HS-27A (cell line): ENCODE results near the gene NPR1.
"Not testable (repeated sequence)": the region's sequence is repeated elsewhere in the genome, so short reads cannot be mapped to it uniquely, and the experiment has no call there.

Source experiments
- DNase-seq: peaks from one replicate; pipeline ENCODE4 v3.0.0-alpha.2; 2012; ENCODE audit warnings: low read depth, missing footprints

Gene NPR1

DNA sequence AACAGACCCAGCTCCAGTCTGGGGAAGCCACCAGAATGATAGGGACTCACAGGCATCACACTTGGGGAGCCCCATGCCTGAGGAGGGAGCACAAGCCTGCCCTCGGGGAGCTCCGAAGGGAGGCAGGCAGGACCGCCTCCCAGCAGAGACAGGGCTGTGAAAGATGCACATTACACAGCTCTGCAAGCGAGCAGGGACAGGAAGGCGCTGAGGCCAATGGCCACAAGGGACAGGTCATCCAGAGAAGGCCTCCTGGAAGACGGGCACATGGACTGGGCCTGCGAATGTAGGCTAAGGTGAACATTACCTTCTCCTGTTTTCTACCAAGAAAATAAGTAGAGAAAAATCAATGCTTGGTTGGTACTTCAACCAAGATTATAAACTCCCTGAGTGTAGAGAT lies 4.2 kb downstream of the NPR1 start:
- DNase-seq: no peak

DNA sequence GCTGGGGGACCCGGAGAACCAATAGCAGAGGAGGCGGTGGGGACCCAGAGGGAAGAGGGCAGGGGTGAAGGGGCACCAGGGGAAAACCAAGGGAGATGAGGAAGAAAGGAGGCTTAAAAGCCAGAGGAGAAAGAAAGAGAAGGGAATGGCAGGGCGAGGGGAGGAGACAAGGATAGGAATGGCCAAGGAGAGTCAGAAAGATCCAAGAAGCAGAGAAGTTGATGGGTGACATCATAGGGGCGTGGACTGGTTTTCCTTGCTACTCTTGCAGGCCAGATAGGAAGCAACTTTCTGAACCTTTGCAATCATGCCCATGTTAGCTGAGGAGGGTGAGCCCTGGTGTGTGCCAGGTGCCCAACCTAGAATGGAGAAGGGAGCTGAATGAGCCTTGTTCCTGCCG lies 5.4 kb downstream of the NPR1 start:
- DNase-seq: no peak

DNA sequence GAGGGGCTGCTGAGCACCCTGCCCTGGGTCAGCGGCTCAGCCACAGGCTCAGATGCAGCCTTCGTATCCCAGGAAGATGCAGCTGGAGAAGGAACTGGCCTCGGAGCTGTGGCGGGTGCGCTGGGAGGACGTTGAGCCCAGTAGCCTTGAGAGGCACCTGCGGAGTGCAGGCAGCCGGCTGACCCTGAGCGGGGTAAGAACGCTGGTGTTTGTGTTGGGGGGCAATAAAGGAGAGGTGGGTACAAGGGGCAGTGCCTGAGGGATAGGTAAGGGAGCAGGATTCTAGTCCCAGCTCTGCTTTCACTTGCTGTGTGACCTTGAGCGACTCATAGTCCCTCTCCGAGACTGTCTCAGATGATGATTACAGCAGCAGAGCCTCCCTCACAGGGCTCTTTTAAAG lies 6.4 kb downstream of the NPR1 start:
- no peak for DNase-seq

DNA sequence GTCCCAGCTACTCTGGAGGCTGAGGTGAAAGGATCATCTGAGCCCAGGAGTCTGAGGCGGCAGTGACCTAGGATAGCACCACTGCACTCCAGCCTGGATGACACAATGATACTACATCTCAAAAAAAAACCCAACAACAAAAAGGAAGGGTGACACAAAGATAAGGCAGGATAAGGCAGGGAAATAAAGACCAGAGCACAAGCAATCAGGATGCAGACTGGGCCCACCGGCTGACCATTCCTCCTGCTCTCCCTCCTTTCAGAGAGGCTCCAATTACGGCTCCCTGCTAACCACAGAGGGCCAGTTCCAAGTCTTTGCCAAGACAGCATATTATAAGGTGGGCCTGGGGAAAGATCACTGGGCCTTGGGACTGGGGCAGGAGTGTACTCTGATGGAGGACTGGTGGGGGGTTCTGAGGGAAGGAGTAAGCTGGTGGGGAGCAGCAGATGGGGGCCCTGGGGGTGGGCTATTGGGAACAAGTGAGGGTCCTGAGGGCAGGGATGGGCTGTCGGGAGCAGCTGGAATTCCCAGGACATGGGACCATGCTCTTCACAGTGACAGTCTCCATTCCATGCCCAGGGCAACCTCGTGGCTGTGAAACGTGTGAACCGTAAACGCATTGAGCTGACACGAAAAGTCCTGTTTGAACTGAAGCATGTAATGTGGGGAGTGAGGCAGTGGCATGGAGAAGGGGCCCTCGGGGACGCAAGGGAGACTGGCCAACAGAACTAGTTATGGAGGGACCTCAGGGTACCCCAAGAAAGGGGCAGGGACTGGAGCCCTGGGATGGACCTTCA lies 7.3 kb downstream of the NPR1 start:
- DNase-seq: no peak

DNA sequence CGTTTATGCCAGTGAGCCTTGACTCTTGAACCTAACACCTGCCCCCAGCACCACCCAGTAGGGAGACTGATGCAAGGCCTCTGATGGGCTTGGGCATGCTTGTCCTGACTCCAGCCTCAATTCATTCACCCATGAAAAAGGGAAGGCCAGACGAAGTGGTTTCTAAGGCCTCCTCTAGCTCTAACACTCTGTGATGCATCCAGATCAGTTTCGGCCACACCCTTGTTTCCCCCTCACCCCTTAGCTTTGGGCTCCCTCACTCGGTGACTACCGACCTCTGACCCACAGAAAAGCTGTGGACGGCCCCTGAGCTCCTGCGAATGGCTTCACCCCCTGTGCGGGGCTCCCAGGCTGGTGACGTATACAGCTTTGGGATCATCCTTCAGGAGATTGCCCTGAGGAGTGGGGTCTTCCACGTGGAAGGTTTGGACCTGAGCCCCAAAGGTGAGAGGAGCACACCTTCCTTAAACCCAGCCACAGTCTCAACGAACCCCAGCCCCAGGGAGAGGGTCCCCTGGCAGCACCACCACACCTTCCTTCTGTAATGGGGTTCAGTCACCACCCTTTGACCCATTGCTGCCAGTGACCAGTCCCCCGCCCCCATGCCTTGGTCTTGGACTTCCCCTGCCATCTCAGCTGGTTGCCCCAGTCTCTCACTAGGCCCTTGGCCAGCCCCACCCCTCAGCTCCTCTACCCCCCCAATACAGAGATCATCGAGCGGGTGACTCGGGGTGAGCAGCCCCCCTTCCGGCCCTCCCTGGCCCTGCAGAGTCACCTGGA lies 9.0 kb downstream of the NPR1 start:
- no peak for DNase-seq

DNA sequence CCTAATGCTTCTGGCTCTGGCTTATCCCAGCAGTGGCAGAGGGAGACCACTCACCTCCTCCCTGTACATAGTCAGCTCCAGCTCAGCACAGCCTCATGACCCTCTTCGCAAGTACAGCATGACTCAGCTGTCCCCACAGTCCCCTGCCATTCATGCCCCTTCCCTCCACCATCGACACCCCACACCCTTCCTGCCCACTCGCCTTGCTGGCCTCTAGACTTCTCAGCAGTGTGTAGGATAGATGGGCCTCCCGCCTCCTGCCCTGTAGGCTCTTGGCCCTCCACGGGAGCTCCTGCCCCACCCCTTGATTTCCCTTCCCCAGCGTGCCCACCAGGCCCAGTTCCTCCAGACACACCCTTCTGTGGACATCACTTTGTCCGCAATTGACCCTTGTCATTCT lies 9.8 kb downstream of the NPR1 start:
- no peak for DNase-seq

DNA sequence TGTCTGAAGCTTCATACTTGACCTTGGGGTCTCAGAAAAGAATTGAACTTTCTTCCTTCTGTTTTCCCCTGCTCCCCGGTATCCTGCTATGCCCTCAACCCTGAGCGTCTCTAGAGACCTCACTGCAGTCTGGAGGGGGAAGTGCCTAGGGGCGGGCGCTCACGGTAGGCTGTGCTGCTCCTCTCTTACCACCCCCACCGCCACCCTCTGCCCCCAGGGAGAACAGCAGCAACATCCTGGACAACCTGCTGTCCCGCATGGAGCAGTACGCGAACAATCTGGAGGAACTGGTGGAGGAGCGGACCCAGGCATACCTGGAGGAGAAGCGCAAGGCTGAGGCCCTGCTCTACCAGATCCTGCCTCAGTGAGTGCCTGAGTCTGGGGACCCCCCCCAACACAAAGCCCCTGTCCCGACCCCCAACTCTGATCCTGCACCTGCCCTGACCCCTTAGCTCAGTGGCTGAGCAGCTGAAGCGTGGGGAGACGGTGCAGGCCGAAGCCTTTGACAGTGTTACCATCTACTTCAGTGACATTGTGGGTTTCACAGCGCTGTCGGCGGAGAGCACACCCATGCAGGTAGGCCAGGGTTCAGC lies 10.3 kb downstream of the NPR1 start:
- no peak for DNase-seq

DNA sequence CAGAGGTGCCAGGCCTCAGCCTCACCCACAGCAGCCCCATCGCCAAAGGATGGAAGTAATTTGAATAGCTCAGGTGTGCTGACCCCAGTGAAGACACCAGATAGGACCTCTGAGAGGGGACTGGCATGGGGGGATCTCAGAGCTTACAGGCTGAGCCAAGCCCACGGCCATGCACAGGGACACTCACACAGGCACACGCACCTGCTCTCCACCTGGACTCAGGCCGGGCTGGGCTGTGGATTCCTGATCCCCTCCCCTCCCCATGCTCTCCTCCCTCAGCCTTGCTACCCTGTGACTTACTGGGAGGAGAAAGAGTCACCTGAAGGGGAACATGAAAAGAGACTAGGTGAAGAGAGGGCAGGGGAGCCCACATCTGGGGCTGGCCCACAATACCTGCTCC lies 15.0 kb downstream of the NPR1 start:
- no peak for DNase-seq

DNA sequence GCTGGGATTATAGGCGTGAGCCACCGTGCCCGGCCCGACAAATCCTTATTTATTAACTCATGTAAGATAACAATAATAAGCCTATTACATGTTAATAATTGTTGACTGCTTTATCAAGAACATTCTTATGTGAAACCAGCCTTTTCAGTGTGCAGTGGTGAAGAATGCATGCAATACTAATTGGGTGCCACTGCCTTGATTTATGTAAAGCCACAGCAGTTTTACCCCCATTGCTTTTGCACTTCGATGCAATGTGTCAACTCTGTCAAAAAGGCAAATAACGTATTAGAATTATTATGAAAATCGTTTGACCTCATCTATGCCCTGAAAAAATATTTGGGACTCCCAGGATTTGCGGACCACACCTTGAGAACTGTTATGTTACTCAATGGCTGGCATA lies 18.3 kb downstream of the NPR1 start:
- no peak for DNase-seq

DNA sequence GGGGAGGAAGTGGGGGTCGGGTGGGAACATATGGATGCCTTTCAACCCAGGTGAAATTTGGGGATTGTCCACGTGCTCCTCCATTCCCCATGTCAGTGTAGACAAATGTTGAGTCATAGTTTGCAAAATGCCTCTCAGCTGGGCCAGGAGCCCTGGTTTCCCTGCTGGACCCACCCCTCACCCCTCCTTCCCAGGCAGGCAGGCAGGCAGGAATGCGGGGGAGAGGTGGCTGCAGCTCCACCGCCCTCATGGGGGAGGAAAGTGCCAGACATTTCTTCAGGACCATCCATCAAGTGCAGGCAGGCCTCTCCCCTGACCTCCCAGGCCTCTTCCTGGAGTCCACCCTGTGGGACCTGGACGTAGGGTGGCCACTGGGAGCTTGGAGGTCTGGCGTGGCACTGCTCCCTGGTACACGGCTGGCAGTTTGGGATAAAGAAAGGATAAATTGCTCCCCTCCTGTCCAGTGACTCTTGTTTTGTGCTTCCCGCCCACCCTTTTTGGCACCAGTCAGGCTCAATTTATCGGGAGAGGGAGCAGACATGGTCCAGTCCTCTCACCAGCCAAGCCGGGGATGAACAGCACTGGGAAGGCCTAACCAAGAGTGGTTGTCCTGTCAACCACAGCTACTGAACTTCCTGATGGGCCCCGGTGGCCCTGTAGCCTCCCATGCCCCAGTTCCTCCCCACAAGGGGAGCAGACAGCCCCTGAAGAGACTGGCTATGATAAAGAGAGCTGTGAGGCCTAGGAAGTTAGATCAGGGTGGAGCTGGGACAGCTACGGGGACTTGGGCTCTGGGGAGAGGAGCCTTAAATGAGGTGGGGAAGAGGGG lies 18.9 kb downstream of the NPR1 start:
- DNase-seq: no peak

DNA sequence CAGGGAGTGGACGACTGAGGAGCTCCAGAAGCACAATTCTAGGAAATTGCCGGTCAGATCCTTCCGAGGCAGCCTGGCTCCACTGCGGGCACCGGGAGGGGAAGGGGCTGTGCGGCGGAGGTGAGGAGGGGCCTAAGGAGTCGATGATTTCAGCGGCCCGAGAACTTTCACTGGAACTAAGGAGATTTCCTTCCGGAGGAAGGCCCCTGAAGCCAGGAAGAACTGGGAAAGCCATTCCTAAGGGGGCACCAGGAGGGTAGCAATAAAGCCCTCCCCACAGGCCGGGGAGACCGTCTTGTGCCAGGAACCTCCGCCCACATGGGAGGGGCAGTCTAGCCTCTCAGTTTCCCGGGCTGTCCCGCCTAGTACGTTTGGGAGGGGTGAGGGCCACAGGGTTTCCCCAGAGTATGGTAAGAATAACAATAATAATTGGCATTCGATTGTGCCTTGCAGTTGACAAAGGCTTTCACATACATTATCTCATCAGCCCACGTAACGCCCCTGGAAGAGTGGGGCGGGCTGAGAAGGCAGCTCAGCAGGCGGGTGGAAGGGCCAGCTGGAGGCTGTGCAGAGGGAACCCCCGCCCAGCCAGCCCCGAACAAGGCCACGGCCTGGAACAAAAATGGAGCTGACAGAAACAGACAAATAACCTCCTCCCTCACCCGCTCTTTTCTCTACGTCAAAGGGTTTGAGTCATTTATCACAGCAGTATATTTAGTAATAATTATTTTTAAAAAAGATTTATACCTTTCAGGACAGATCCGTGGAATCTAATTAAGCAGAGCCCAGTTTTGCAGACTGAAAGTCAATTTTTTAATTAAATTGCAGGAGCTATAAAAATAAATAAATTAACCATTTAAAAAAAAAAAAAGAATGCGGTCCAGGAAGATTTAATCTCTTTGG lies 19.8 kb downstream of the NPR1 start:
- DNase-seq: no peak

DNA sequence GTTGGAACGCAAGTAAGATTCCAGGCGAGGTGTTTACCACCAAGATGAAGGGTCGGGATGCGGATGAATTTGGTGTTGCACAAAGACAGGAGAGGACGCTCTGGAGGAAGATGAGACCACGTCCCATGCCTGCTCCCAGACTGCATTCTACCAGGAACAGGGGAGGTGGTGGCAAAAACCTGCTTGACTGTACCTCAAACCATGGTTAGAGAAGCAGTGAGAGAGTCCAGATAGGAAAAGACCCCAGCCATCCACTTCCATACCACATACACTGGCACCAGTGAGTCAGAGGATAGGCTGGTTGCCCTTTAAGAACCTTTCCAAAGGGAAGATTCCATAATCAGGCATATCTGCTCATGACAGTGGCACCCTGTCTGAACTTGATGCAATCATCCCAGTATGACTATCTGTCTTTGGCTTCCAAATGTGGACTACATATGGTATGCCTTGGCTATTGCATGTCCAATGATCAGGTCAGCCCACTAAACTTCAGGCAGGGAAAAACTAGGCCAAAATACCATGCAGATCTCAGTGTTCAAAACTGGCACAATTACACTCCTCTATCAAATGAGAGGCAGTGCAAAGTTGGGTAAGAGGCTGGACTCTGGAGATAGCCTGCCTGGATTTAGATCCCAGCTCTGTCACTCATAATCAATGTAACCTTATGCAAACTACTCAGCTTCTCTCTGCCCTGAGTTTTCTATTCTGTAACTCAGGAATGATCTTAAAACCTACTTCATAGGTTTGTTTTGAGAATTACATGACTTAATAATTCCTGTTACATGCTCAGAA lies 20.6 kb downstream of the NPR1 start:
- no peak for DNase-seq

DNA sequence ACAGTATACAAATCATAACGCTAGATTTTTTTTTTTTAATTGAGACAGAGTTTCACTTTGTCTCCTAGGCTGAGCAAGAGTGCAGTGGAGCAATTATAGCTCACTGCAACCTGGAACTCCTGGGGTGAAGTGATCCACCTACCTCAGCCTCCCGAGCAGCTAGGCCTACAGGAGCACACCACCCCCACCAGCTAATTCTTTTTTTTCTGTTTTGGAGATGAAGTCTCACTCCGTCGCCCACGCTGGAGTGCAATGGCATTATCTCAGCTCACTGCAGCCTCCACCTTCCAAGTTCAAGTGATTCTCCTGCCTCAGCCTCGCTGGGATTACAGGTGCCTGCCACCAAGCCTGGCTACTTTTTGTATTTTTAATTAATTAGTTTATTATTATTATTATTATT lies 21.3 kb downstream of the NPR1 start:
- no peak for DNase-seq

DNA sequence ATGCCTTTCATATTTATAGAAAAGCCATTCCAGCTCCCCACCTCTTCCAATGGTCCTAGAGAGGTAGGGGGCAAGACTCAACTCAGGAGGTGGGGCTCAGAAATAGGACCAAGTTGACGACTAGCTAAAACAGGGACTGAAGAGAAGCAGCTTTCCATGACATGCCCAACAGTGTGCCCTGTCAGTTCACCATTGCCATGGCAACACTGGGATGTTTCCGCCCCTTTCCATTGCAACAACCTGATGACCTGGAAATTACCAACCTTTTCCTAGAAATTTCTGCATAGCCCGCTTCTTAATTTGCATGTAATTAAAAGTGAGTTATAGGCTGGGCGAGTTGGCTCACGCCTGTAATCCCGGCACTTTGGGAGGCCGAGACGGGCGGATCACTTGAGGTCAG lies 27.0 kb downstream of the NPR1 start:
- DNase-seq: no peak

DNA sequence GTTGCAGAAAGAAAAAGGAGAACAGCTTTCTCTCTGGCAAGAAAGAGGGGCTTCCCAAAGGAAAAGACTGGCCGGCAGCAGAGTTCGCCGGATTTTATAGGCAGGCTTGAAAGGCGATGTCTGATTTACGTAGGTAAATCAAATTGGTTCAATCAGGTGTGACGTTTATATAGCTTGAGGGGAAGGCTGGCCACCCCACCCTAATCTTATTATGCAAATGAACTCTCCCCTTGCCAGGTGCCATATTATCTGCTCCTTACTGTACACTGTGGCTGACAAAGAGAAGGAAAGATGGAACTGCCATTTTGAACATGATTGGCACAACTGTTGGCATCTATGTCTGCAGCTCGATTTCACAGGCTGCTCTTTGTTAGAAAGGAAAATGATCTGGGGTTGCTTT lies 32.5 kb downstream of the NPR1 start:
- no peak for DNase-seq

DNA sequence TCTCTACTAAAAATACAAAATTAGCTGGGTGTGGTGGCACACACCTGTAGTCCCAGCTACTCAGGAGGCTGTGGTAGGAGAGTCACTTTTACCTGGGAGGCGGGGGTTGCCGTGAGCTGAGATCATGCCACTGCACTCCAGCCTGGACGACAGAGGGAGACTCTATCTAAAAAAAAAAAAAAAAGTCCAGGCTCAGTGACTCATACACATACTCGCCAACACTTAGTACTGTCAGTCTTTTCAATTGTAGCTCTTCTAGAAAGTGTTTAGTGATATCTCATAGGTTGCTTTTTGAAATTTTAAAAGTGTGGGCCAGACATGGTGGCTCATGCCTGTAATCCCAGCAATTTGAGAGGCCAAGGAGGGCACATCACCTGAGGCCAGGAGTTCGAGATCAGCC lies 37.7 kb downstream of the NPR1 start:
- DNase-seq: not testable (repeated sequence)

DNA sequence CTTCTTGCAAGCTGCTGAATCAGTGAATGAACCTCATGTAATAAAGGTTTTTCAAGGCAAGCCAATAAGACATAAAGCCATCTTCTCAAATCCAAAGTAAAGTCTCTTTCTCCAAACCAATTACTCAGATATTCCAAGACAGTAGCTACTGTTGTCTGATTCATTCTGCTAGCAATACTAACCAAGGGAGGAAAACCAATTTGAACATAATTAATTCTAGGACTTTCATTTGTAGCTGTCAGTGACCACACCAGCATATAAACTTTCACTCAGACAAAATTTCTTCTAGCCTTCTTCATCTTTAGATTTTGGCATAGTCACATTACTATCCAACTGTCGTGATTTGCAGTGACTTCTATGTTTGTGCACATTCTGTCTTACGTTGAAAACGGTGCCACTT lies 38.8 kb downstream of the NPR1 start:
- DNase-seq: no peak

DNA sequence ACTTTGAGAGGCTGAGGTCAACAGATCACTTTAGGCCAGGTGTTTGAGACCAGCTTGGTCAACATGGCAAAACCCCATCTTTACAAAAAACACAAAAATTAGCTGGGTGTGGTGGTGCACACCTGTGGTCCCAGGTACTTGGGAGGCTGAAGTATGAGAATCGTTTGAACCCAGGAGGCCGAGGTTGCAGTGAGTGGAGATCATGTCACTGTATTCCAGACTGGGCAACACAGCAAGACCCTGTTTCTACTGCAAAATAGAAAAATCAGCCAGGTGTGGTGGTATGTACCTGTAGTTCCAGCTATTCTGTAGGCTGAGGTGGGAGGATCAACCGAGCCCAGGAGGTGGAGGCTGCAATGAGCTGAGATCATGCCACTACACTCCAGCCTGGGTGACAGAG lies 45.2 kb downstream of the NPR1 start:
- no peak for DNase-seq

DNA sequence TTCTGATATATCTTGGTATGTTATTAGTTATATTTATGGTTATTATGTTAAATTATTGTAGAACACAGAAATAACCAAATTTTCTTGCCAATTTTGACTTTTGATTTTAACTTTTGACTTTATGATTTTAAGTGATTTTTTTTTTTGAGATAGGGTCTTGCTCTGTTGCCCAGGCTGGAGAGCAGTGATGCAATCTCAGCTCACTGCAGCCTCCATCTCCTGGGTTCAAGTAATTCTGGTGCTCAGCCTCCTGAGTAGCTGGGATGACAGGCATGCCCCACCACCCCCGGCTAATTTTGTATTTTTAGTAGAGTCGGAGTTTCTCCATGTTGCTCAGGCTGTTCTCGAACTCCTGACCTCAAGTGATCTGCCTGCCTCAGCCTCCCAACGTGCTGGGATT lies 46.1 kb downstream of the NPR1 start:
- DNase-seq: not testable (repeated sequence)
